KOPT-K1 (cell line): ENCODE measurements around the gene ANTXRL.
A peak's percentile ranks its signal among the peaks of the same experiment; 100 is the strongest.

Source experiments
- H3K27ac ChIP-seq: fragments of 200-600 bp; sonication (generic); 2 replicates; pipeline ENCODE4 v1.5.1; 2016; ENCODE audit warnings: antibody characterized with exemption, mild to moderate bottlenecking, low read depth, low read length; ENCODE audit not compliant: poor library complexity, severe bottlenecking
- H3K36me3 ChIP-seq: fragments of 200-600 bp; sonication (generic); 2 replicates; pipeline ENCODE4 v1.5.1; 2017; ENCODE audit warnings: antibody characterized with exemption, mild to moderate bottlenecking, low read length, moderate library complexity; ENCODE audit not compliant: insufficient read depth
- H3K9me3 ChIP-seq: fragments of 200-600 bp; sonication (generic); 2 replicates; pipeline ENCODE4 v1.5.1; 2017; ENCODE audit warnings: antibody characterized with exemption, low read length, mild to moderate bottlenecking; ENCODE audit not compliant: insufficient read depth, poor library complexity, severe bottlenecking

Gene ANTXRL

DNA sequence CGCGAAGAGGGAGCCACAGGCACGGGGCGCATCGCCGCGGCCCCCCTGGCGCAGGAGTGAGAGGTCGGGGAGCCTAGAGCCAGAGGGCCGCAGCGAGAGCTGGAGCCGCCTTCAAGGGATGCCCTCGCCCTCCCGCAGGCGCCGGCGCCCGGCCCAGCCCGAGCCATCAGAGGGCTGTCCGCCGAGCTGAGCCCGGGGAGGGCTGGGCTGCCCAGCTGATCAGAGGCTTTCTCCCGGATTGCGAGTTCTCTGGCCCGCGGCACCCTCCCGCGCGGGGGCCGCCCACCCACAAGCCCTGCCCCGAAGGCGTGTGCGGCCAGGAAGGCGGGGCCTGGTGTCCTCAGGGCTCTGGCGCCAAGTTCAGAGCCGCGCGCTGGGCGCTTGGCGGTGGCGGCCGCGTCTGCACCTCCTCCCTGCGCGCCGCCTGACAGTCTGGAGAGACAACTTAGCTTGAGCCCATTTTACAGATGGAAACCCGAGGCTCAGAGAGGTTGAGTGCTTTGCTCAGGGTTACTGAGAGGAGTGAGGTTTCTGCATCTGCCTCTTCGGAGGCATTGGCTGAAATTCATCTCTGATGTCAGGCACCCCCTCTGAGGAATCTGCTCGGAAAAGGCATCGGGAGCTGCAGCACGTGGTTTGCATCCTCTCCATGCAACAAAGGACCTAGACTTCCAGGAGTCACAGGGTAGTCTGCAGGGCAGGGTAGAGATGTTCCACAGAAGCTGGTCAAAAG, 3.8 kb upstream of the ANTXRL start:
- no peak overlapping the region for H3K27ac ChIP-seq
- H3K36me3 ChIP-seq, result no peaks in the 10 kb centered on the region
- no peaks in the 10 kb centered on the region for H3K9me3 ChIP-seq

DNA sequence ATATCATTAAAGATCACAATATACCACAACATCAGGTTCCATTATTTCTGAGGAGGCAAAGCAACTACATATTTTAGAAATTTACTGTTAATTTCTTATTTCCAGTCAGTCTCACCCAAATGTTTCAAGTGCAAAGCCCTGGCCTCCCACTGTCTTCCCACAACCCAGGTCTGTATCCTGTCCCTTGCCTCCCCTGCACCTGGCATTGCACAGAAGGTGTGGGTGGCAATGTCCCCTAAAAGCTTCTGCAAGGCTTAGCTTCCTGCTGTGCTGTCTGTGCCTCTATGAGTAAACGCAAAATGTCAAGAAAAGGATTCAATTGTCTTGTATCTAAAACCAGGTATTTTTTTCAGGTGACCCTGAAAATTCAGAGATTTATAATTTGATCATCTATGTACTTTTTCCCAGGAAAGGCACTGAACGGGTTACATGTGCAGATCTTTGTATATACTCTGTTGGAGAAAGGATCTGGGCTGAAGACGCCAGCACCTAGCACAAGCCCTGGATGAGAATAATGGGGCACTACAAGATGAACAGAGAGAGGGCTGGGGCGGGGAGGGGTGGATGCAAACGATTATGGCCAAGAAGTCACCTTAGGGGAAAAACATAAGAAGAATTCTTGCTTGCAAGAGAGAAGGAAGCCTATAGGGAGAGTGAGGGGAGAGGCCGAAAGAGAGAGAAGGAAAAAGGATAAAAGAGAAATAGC, 3.1 kb upstream of the ANTXRL start:
- H3K27ac ChIP-seq, result peak overlapping the region; percentile 81
- H3K9me3 ChIP-seq, result no peaks in the 10 kb centered on the region
- no peaks in the 10 kb centered on the region for H3K36me3 ChIP-seq

DNA sequence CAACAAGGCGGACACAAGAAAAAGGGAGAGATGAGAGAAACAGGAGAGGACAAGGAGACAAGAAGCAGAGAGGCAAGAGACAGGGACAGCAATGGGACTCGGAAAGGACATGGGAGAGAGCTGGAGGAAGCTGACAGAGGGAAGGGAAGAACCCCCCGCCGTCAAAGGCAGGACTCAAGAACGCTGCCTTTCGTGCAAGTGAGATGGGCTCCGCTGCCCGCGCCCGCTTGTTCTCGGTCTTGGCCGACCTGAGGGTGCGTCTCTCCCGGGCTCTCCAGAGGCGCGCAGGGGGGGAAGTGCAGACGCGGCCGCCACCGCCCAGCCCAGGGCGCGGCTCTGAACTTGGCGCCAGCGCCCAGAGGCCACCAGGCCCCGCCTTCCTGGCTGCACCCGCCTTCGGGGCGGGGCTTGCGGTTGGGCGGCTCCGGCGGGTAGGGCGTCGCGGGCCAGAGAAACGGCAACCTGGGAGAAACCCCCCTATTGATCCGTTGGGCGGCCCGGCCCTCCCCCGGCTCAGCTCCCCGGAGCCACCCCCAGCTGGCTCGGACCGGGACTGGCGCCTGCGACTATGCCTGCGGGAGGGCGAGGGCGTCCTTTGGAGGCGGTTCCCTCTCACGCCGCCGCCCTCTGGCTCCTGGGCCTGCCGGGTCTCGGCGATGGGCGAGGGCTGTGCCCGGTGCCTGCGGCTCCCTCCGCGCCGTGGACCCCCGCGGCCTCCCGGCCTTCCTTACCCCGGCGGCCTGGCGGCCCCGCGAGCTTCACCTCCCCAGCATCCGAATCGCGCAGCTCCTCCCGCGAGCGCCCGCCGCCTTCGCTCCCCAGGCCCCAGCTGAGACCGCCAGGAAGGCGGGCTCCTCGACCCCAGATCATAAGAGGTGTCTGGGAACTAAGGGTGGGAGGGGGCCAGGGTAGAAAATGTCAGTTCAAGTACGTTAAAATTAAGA, 2.2 kb upstream of the ANTXRL start:
- Histone ChIP-seq H3K36me3 (no peaks in the 10 kb centered on the region), H3K9me3 (no peaks in the 10 kb centered on the region), H3K27ac (peak overlapping the region; percentile 81)

- no peaks in the 10 kb centered on the region for H3K36me3 ChIP-seq
- no peaks in the 10 kb centered on the region for H3K9me3 ChIP-seq
- H3K27ac ChIP-seq, result peak overlapping the region; percentile 81
Observed at GRCh38 chr10:46285300-46285699, 1.5 kb upstream of the ANTXRL start.

DNA sequence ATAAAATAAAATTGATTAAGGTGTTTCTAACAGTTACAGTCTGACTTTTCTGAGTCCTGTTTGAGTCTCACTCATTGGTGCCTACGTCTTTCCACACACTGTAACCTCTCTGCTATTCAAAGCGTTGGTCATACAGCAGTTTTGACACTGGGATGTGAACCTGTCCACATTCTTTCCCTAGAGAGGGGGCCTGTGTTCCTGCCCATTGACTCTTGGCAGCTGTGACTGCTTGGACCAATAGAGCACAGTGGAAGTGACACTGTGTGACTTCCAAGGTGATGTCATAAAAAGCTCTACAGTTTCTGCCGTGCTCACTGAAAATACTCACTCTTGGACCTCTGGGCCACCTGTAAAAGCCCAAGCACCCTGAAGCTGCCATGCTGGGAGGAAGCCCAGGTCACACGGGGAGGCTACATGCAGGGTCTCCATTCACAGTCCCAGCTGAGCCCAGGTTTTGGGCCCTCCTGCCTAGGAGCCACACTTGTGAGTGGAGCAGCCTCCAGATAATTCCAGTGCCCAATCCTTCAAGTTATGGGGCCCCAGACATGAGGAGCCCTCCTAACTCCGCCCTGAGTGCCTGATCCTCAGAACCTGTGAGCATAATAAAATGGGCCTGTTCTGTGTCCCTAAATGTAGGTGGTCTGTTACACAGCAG, 704 bp upstream of the ANTXRL start:
- Histone ChIP-seq H3K9me3 (no peaks in the 10 kb centered on the region), H3K36me3 (no peaks in the 10 kb centered on the region), H3K27ac (no peak overlapping the region)

- H3K9me3 ChIP-seq, result no peaks in the 10 kb centered on the region
Observed at GRCh38 chr10:46287846-46288477, 1.2 kb downstream of the ANTXRL start.

GRCh38 chr10:46288601-46289206, 1.9 kb downstream of the ANTXRL start:
- no peaks in the 10 kb centered on the region for H3K36me3 ChIP-seq
- H3K27ac ChIP-seq, result no peak overlapping the region
- H3K9me3 ChIP-seq, result no peaks in the 10 kb centered on the region

More at GRCh38 chr10:46287846-46288477, 1.2 kb downstream of the ANTXRL start:
- Histone ChIP-seq H3K27ac (no peak overlapping the region), H3K36me3 (no peaks in the 10 kb centered on the region)

- Histone ChIP-seq H3K36me3 (no peaks in the 10 kb centered on the region), H3K9me3 (no peaks in the 10 kb centered on the region), H3K27ac (no peak overlapping the region)
Observed at GRCh38 chr10:46289209-46289810, 2.5 kb downstream of the ANTXRL start.

DNA sequence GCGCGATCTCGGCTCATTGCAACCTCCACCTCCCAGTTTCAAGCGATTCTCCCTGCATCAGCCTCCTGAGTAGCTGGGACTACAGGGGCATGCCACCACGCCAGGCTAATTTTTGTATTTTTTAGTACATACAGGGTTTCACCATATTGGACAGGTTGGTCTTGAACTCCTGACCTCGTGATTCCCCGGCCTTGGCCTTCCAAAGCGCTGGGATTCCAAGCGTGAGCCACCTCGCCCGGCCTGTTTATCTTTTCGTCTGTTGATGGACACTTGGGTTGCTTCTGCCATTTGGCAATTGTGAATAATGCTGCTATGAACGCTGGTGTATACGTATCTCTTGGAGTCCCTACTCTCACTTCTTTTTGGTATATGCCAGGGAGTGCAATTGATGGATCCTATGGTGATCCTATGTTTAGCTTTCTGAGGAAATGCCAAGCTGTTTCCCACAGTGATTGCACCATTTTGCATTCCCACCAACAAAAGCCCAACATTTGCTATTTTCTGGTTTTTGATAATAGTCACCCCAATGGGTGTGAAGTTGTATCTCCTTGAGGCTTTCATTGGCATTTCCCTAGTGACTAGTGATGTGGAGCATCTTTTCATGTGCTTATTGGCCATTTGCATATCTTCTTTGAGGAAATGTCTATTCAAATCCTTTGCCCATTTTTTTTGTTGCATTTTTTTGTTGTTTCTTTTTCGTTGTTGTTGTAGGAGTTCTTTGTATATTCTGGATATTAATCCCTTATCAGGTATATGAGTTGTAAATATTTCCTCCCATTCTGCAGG, 3.5 kb downstream of the ANTXRL start:
- no peak overlapping the region for H3K27ac ChIP-seq

GRCh38 chr10:46291817-46292572, 5.2 kb downstream of the ANTXRL start:
- no peaks in the 10 kb centered on the region for H3K36me3 ChIP-seq
- no peaks in the 10 kb centered on the region for H3K9me3 ChIP-seq
- H3K27ac ChIP-seq, result no peak overlapping the region

More for the DNA sequence above, 3.5 kb downstream of the ANTXRL start:
- no peaks in the 10 kb centered on the region for H3K9me3 ChIP-seq
- H3K36me3 ChIP-seq, result no peaks in the 10 kb centered on the region

- Histone ChIP-seq H3K27ac (no peak overlapping the region), H3K9me3 (no peaks in the 10 kb centered on the region), H3K36me3 (no peaks in the 10 kb centered on the region)
Observed at GRCh38 chr10:46292573-46293023, 5.8 kb downstream of the ANTXRL start.

DNA sequence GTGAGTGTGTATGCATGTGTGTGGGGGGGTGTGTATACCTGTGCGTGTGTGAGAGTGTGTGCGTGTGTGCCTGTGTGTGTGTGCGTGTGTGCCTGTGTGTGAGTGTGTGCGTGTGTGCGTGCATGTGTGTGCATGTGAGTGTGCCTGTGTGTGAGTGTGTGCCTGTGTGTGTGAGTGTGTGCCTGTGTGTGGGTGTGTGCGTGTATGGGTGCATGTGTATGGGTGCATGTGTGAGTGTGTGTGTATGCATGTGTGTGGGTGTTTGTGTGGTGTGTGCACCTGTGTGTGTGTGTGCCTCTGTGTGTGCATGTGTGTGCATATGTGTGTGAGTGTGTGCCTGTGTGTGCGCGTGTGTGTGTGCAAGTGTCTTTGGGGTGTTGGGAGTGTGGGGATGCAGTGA, 6.4 kb downstream of the ANTXRL start:
- H3K27ac ChIP-seq, result no peak overlapping the region
- H3K36me3 ChIP-seq, result no peaks in the 10 kb centered on the region
- H3K9me3 ChIP-seq, result no peaks in the 10 kb centered on the region
